Fibroblast of skin of left quadriceps (primary cell): ENCODE data around the gene PRSS3.
"Not testable (repeated sequence)": the region's sequence is repeated elsewhere in the genome, so short reads cannot be mapped to it uniquely, and the experiment has no call there.

Experiments
- DNase-seq, 2 experiments: peaks; one replicate each; pipeline ENCODE4 v3.0.0-alpha.2; 2013; ENCODE audit warnings: low read depth in 2 of 2

The PRSS3 gene

GRCh38 chr9:33817327-33818166 is 22.2 kb downstream of the PRSS3 start:
- DNase-seq: no peak

DNA sequence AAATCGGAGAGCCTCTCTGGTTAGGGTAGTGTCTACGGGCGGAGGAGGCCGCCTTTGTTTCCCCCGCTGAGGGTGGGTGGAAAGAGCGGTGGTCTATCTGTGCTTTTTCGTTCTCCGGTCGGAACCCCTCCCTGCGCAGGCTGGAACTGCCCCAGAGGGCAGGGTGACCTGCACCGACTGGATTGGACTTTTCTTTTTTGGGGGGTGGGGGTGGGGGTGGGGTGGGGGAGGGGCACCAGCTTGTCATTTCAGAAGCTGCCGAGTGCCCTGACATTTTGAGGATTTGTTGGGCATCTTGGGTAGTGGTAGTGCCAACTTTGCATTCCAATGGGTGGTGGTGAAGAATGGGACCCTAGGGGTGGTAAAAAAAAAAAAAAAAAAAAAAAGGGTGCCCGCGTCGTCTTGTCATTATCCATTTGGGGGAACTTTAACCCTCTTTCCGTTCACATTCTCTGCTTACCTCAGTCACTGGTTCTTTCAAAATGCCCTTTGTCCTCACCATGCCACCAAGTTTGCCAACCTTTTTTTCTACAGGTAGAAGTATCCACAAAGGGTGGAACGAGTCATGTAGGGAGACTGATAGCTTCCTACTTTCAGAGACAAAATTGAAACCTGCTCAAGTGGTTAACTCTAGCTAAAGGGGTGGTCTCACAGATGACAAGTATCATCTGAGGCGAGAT is 22.9 kb downstream of the PRSS3 start:
- no peak for DNase-seq

- no peak for DNase-seq
These were observed 23.6 kb downstream of the PRSS3 start for GRCh38 chr9:33818847-33819500.

DNA sequence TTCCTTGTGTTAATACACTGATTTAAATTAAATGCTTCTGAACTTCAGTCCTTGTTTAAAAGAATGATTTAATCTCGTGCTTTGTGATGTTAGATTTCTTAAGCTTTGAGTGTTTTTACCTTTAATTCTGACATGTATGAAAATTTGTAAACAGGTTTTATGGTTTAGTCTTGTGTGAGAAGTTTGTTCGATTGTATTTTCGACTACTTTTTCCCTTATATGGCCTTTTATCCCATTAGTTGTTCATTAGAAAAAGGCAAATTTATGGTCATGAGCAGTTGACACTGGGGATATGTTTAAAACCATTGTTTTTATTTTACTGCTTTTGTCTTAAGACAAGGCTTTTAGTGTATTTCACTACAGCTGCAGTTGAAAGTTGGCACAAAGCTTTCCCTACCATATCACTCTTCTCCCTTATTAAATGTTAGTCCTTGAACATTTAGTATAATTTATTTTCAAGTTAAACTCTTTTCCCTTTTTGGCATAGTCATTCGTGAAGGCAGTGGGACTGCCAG is 24.9 kb downstream of the PRSS3 start:
- DNase-seq: no peak

- DNase-seq: no peak
These were observed 28.4 kb downstream of the PRSS3 start for GRCh38 chr9:33823801-33824200.

DNA sequence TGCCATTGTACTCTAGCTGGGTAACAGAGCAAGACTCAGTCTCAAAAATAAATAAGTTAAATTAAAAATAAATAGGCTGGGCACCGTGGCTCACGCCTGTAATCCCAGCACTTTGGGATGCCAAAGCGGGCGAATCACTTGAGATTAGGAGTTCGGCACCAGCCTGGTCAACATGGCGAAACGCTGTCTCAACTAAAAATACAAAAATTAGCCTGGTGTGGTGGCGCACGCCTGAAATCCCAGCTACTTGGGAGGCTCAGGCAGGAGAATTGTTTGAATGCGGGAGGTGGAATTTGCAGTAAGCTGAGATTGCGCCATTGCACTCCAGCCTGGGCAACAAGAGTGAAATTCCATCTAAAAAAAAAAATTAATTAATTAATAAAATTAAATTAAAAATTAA is 31.9 kb downstream of the PRSS3 start:
- DNase-seq: not testable (repeated sequence)

DNA sequence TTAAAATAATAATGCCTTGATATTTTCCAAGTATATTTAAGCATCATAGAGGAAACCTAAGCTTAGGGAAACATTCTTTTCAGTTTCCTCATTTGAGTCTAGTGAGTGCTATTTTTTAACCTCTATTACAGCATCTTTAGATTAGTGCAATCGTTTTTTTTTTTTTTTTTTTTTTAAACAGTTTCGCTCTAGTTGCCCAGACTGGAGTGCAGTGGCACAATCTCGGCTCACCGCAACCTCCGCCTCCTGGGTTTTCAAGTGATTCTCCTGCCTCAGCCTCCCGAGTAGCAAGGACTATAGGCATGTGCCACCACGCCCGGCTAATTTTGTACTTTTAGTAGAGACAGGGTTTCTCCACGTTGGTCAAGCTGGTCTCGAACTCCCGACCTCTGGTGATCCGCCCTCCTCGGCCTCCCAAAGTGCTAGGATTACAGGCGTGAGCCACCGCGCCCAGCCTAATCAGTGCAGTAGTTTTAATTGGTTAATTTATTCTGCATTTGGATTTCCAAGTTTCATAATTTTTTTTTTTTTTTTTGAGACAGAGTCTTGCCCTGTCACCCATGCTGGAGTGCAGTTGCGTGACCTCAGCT is 34.4 kb downstream of the PRSS3 start:
- DNase-seq: not testable (repeated sequence)

DNA sequence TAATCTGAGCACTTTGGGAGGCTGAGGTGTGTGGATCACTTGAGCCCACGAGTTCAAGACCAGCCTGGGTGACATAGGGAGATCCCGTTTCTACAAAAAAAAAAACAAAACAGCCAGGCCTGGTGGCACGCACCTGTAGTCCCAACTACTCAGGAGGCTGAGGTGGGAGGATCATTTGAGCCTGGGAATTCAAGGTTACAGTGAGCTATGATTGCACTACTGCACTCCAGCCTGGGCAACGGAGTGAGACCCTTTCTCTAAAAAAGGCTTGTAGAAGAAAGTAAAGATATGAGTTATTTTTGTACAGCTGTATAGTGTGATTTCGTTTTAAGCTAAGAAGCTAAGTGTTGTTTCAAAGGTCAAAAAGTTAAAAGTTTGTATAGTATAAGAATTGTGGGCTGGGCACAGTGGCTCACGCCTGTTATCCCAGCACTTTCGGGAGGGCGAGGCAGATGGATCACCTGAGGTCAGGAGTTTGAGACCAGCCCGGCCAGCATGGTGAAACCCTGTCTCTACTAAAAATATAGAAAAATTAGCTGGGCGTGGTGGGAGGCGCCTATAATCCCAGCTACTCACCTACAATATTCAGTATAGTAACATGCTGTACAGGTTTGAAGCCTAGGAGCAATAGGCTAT is 40.4 kb downstream of the PRSS3 start:
- no peak for DNase-seq

DNA sequence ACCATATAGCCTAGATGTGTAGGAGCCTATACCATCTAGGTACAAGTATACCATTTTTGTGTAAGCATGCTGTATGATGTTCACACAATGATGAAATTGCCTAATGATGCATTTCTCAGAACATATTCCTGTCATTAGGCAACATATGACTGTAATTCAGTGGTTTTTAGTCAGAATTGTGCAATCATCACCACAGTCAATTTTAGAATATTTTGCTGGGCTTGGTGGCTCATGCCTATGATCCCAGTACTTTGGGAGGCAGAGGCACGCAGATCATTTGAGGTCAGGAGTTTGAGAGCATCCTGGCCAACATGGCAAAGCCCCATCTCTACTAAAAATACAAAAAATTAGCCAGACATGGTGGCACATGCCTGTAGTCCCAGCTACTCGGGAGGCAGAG is 40.9 kb downstream of the PRSS3 start:
- DNase-seq: peak; percentile 88 to 89

DNA sequence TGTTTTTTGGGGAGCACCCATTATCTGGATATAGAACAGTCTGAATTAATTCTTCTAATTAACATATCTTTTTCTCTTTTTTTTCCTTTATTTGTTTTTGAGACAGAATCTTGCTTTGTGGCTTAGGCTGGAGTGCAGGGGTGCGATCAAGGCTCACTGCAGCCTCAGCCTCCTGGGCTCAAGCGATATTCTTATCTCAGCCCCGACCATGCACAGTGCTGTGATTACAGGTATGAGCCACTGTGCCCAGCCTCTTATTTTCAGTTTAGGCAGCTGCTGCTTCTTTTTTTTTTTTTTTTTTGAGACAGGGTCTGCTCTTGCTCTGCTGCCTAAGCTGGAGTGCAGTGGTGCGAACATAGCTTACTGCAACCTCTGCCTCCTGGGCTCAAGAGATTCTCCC is 41.8 kb downstream of the PRSS3 start:
- no peak for DNase-seq

DNA sequence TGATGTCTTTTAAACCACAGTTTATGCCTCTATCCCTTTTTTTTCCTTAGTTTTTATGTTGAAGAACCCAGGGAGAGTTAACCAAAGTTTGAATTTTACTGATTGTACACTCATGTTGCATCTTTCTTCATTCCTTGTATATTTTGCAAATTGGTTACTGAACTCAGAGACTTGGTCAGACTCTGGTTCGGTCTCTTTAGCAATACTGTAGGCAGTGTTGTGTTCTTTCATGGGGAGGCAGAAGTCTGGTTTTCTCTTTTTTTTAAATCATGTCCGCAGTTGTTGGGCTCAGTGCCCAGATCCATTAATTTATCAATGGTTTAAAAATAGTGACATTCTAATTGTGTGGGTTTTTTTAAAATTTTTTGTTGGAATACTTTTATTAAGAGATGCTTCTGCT is 45.0 kb downstream of the PRSS3 start:
- DNase-seq: no peak

DNA sequence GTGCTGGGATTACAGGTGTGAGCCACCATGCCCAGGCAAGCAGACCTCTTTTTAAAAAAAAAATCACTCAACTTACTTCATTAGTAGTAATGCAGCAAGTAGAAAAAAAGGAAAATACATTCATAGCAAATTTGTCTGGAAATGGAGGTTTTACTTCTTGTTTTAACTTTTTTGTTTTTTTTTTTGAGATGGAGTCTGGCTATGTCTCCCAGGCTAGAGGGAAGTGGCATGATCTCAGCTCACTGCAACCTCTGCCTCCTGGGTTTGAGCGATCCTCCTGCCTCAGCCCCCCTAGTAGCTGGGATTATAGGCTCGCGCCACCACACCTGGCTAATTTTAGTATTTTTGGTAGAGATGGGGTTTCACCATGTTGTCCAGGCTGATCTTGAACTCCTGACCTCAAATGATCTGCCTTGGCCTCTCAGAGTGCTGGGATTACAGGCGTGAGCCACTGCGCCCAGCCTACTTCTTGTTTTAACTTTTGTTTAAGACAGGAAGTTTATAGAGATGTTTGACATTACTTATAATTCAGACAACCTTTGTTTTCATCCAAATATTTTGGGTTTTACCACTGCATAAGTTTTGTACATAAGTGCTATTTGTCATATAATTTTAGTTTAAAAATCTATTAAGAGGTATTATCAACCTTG is 48.1 kb downstream of the PRSS3 start:
- DNase-seq: no peak

DNA sequence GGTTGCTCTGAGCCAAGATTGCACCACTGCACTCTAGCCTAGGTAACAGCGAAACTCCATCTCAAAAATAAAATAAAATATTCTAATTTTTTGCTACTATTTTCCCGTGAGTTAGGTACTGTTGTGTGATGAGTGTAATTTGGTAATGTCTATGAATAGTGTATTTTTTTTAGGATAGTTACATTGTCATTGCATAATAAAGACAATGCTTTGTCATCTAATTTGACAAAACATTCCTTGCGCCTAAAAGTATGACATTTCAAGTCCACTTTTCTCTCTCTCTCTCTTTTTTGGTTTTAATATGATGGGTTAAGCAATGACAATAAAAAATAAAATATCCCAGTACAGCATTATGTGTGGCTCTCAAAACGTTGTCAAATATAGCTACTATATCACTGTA is 50.9 kb downstream of the PRSS3 start:
- DNase-seq: no peak

DNA sequence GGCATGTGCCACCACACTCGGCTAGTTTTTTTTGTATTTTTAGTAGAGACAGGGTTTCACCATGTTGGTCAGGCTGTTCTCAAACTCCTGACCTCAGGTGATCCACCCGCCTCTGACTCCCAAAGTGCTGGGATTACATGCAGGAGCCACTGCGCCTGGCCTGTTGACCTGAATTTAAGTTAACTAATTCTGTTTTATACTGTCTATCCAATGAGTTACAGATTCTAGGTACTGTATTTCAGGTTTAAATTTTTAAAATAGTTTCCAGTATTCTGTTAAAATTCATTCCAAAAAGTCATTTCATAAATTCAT is 52.5 kb downstream of the PRSS3 start:
- not testable (repeated sequence) for DNase-seq
